ENCODE measurements around the gene FGD2.
"Not testable (repeated sequence)": the region's sequence is repeated elsewhere in the genome, so short reads cannot be mapped to it uniquely, and the experiment has no call there.

The FGD2 gene

GRCh38 chr6:36980129-36980528 lies 25.3 kb upstream of the FGD2 start:
- Histone ChIP-seq H3K27me3 (ENCODE audit: control insufficient read depth in 2 of 2, insufficient read depth in 2 of 2, low read length in 2 of 2) (no peaks in the 10 kb centered on the region), H3K9me3 (ENCODE audit: control insufficient read depth in 2 of 2, low read length in 2 of 2) (no peaks in the 10 kb centered on the region), H3K4me1 (ENCODE audit: control insufficient read depth in 2 of 2, insufficient read depth in 2 of 2, low read length in 2 of 2) (peaks cover 15 to 16% of the 10 kb centered on the region in 2 donors), H3K36me3 (ENCODE audit: control insufficient read depth in 2 of 2, insufficient read depth in 2 of 2, low read length in 2 of 2) (peaks cover 45 to 46% of the 10 kb centered on the region in 2 donors), H3K9ac (ENCODE audit: low read depth in 1 of 2, low read length in 2 of 2) (no peak overlapping the region), H3K27ac (ENCODE audit: low read depth in 2 of 2, low read length in 2 of 2) (no peak overlapping the region), H3K4me3 (ENCODE audit: low read length in 2 of 2) (no peak overlapping the region)

- Histone ChIP-seq H3K27me3 (ENCODE audit: control insufficient read depth in 2 of 2, insufficient read depth in 2 of 2, low read length in 2 of 2) (no peaks in the 10 kb centered on the region), H3K4me1 (ENCODE audit: control insufficient read depth in 2 of 2, insufficient read depth in 2 of 2, low read length in 2 of 2) (peaks cover 15 to 18% of the 10 kb centered on the region in 2 donors), H3K27ac (ENCODE audit: low read depth in 2 of 2, low read length in 2 of 2) (no peak overlapping the region), H3K9me3 (ENCODE audit: control insufficient read depth in 2 of 2, low read length in 2 of 2) (no peaks in the 10 kb centered on the region), H3K9ac (ENCODE audit: low read depth in 1 of 2, low read length in 2 of 2) (no peak overlapping the region), H3K4me3 (ENCODE audit: low read length in 2 of 2) (no peak overlapping the region), H3K36me3 (ENCODE audit: control insufficient read depth in 2 of 2, insufficient read depth in 2 of 2, low read length in 2 of 2) (peaks cover 36% of the 10 kb centered on the region in 2 donors)
Observed at GRCh38 chr6:36980876-36981619, 24.4 kb upstream of the FGD2 start.

GRCh38 chr6:36983538-36983937 lies 21.9 kb upstream of the FGD2 start:
- Histone ChIP-seq H3K9ac (ENCODE audit: low read depth in 1 of 2, low read length in 2 of 2) (no peak overlapping the region), H3K9me3 (ENCODE audit: control insufficient read depth in 2 of 2, low read length in 2 of 2) (no peaks in the 10 kb centered on the region), H3K27ac (ENCODE audit: low read depth in 2 of 2, low read length in 2 of 2) (no peak overlapping the region), H3K4me3 (ENCODE audit: low read length in 2 of 2) (no peak overlapping the region), H3K36me3 (ENCODE audit: control insufficient read depth in 2 of 2, insufficient read depth in 2 of 2, low read length in 2 of 2) (peaks cover 11 to 13% of the 10 kb centered on the region in 2 donors), H3K27me3 (ENCODE audit: control insufficient read depth in 2 of 2, insufficient read depth in 2 of 2, low read length in 2 of 2) (no peaks in the 10 kb centered on the region), H3K4me1 (ENCODE audit: control insufficient read depth in 2 of 2, insufficient read depth in 2 of 2, low read length in 2 of 2) (peaks cover 22 to 26% of the 10 kb centered on the region in 2 donors)

- peak overlapping the region; percentile 92 to 96 for H3K4me3 ChIP-seq (ENCODE audit: low read length in 2 of 2)
- peak overlapping the region in 1 of 2 donors; percentile 24 for H3K27ac ChIP-seq (ENCODE audit: low read depth in 2 of 2, low read length in 2 of 2)
- no peaks in the 10 kb centered on the region for H3K27me3 ChIP-seq (ENCODE audit: control insufficient read depth in 2 of 2, insufficient read depth in 2 of 2, low read length in 2 of 2)
- peak overlapping the region; percentile 89 to 99 for H3K9ac ChIP-seq (ENCODE audit: low read depth in 1 of 2, low read length in 2 of 2)
- peaks cover 7 to 9% of the 10 kb centered on the region in 2 donors for H3K36me3 ChIP-seq (ENCODE audit: control insufficient read depth in 2 of 2, insufficient read depth in 2 of 2, low read length in 2 of 2)
- peaks cover 22 to 24% of the 10 kb centered on the region in 2 donors for H3K4me1 ChIP-seq (ENCODE audit: control insufficient read depth in 2 of 2, insufficient read depth in 2 of 2, low read length in 2 of 2)
- no peaks in the 10 kb centered on the region for H3K9me3 ChIP-seq (ENCODE audit: control insufficient read depth in 2 of 2, low read length in 2 of 2)
Observed at GRCh38 chr6:36984581-36985416, 20.7 kb upstream of the FGD2 start.

GRCh38 chr6:36985417-36985807 lies 20.0 kb upstream of the FGD2 start:
- no peaks in the 10 kb centered on the region for H3K27me3 ChIP-seq (ENCODE audit: control insufficient read depth in 2 of 2, insufficient read depth in 2 of 2, low read length in 2 of 2)
- H3K4me3 ChIP-seq (ENCODE audit: low read length in 2 of 2): peak overlapping the region; percentile 92 to 96
- H3K9ac ChIP-seq (ENCODE audit: low read depth in 1 of 2, low read length in 2 of 2): peak overlapping the region; percentile 89 to 99
- peaks cover 7 to 9% of the 10 kb centered on the region in 2 donors for H3K36me3 ChIP-seq (ENCODE audit: control insufficient read depth in 2 of 2, insufficient read depth in 2 of 2, low read length in 2 of 2)
- no peaks in the 10 kb centered on the region for H3K9me3 ChIP-seq (ENCODE audit: control insufficient read depth in 2 of 2, low read length in 2 of 2)
- peaks cover 22 to 24% of the 10 kb centered on the region in 2 donors for H3K4me1 ChIP-seq (ENCODE audit: control insufficient read depth in 2 of 2, insufficient read depth in 2 of 2, low read length in 2 of 2)
- H3K27ac ChIP-seq (ENCODE audit: low read depth in 2 of 2, low read length in 2 of 2): peak overlapping the region; percentile 90 to 92

- Histone ChIP-seq H3K4me1 (ENCODE audit: control insufficient read depth in 2 of 2, insufficient read depth in 2 of 2, low read length in 2 of 2) (peaks cover 19 to 24% of the 10 kb centered on the region in 2 donors), H3K27me3 (ENCODE audit: control insufficient read depth in 2 of 2, insufficient read depth in 2 of 2, low read length in 2 of 2) (no peaks in the 10 kb centered on the region), H3K9ac (ENCODE audit: low read depth in 1 of 2, low read length in 2 of 2) (peak within 1 kb of the TSS; percentile 89 to 99), H3K36me3 (ENCODE audit: control insufficient read depth in 2 of 2, insufficient read depth in 2 of 2, low read length in 2 of 2) (peaks cover 2 to 5% of the 10 kb centered on the region in 2 donors), H3K9me3 (ENCODE audit: control insufficient read depth in 2 of 2, low read length in 2 of 2) (no peaks in the 10 kb centered on the region), H3K27ac (ENCODE audit: low read depth in 2 of 2, low read length in 2 of 2) (peak within 1 kb of the TSS; percentile 90 to 92), H3K4me3 (ENCODE audit: low read length in 2 of 2) (peak within 1 kb of the TSS; percentile 92 to 96)
Observed at GRCh38 chr6:36985808-36986703, 19.4 kb upstream of the FGD2 start, which contains the start of gene MTCH1. MTCH1 (minus strand) TSS chr6:36986196; CDS start chr6:36986173, 23 bp downstream.

- Histone ChIP-seq H3K9me3 (ENCODE audit: control insufficient read depth in 2 of 2, low read length in 2 of 2) (no peaks in the 10 kb centered on the region), H3K9ac (ENCODE audit: low read depth in 1 of 2, low read length in 2 of 2) (peak overlapping the region; percentile 77 to 99), H3K27ac (ENCODE audit: low read depth in 2 of 2, low read length in 2 of 2) (peak overlapping the region; percentile 90 to 92), H3K4me1 (ENCODE audit: control insufficient read depth in 2 of 2, insufficient read depth in 2 of 2, low read length in 2 of 2) (peaks cover 19 to 24% of the 10 kb centered on the region in 2 donors), H3K4me3 (ENCODE audit: low read length in 2 of 2) (peak overlapping the region; percentile 77 to 96), H3K27me3 (ENCODE audit: control insufficient read depth in 2 of 2, insufficient read depth in 2 of 2, low read length in 2 of 2) (no peaks in the 10 kb centered on the region), H3K36me3 (ENCODE audit: control insufficient read depth in 2 of 2, insufficient read depth in 2 of 2, low read length in 2 of 2) (no peaks in the 10 kb centered on the region)
Observed at GRCh38 chr6:36986704-36987047, 18.8 kb upstream of the FGD2 start.

GRCh38 chr6:36989264-36989663 lies 16.2 kb upstream of the FGD2 start:
- no peak overlapping the region for H3K27ac ChIP-seq (ENCODE audit: low read depth in 2 of 2, low read length in 2 of 2)
- no peaks in the 10 kb centered on the region for H3K36me3 ChIP-seq (ENCODE audit: control insufficient read depth in 2 of 2, insufficient read depth in 2 of 2, low read length in 2 of 2)
- H3K27me3 ChIP-seq (ENCODE audit: control insufficient read depth in 2 of 2, insufficient read depth in 2 of 2, low read length in 2 of 2): no peaks in the 10 kb centered on the region
- H3K4me1 ChIP-seq (ENCODE audit: control insufficient read depth in 2 of 2, insufficient read depth in 2 of 2, low read length in 2 of 2): peaks cover 13 to 19% of the 10 kb centered on the region in 2 donors
- H3K4me3 ChIP-seq (ENCODE audit: low read length in 2 of 2): no peak overlapping the region
- H3K9ac ChIP-seq (ENCODE audit: low read depth in 1 of 2, low read length in 2 of 2): no peak overlapping the region
- H3K9me3 ChIP-seq (ENCODE audit: control insufficient read depth in 2 of 2, low read length in 2 of 2): no peaks in the 10 kb centered on the region

GRCh38 chr6:36990401-36990800 lies 15.1 kb upstream of the FGD2 start:
- H3K36me3 ChIP-seq (ENCODE audit: control insufficient read depth in 2 of 2, insufficient read depth in 2 of 2, low read length in 2 of 2); H3K9me3 ChIP-seq (ENCODE audit: control insufficient read depth in 2 of 2, low read length in 2 of 2); H3K4me1 ChIP-seq (ENCODE audit: control insufficient read depth in 2 of 2, insufficient read depth in 2 of 2, low read length in 2 of 2); H3K4me3 ChIP-seq (ENCODE audit: low read length in 2 of 2); H3K27ac ChIP-seq (ENCODE audit: low read depth in 2 of 2, low read length in 2 of 2); H3K27me3 ChIP-seq (ENCODE audit: control insufficient read depth in 2 of 2, insufficient read depth in 2 of 2, low read length in 2 of 2); H3K9ac ChIP-seq (ENCODE audit: low read depth in 1 of 2, low read length in 2 of 2): not testable (repeated sequence)
